A204.1 (cell line): ENCODE measurements around the gene KLC3.

Source experiments
- FAIRE-seq: peaks from 2 replicates; lab custom pipeline; 2012; peaks lifted over from hg19 to GRCh38; lab: Jason Lieb, UNC

Gene KLC3

DNA sequence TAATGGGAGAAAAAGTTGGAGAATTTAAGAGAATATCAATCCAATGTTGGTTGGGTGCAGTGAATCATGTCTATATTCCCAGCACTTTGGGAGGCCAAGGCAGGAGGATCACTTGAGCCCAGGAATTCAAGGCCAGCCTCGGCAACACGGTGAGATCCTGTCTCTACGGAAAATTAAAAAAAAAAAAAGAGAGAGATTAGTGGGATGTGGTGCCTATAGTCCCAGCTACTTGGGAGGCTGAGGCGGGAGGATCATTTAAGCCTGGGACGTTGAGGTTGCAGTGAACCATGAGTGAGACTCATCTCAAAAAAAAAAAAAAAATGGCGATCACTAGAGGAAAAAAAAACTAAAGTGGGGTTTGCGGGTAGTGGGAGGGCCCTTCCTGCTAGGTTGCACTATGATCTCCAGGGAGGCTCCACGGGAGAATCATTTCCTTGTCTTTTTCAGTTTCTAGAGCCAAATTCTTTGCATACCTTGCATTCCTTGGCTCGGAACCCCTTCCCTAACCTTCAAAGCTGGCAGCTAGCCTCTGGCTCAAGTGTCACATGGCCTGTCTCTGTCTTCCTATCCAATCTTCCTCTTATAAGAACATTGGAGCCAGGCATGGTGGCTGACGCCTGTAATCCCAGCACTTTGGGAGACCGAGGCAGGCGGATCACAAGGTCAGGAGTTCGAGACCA is 35.6 kb downstream of the KLC3 start:
- FAIRE-seq = peak; percentile 78

GRCh38 chr19:45380107-45380506 is 39.6 kb downstream of the KLC3 start:
- no peak for FAIRE-seq

DNA sequence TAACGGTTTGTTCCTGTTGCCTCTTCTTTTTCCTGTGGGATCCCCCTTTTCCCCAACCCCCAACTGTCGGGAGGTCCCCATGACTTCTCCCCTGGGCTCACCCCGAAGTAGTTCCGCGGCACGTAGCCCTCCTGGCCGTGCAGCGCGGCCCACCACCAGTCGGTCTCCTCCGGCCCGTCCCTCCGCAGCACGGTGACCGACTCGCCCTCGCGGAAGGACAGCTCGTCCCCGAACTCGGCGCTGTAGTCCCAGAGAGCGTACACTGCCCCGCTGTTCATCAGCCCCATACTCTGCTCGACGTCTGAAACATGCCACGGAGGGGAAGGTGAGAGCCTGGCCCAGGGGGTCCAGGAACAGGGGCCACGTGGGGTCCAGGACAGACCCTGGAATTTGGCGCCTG is 41.9 kb downstream of the KLC3 start:
- no peak for FAIRE-seq

GRCh38 chr19:45385392-45386221 is 45.1 kb downstream of the KLC3 start:
- FAIRE-seq = no peak

DNA sequence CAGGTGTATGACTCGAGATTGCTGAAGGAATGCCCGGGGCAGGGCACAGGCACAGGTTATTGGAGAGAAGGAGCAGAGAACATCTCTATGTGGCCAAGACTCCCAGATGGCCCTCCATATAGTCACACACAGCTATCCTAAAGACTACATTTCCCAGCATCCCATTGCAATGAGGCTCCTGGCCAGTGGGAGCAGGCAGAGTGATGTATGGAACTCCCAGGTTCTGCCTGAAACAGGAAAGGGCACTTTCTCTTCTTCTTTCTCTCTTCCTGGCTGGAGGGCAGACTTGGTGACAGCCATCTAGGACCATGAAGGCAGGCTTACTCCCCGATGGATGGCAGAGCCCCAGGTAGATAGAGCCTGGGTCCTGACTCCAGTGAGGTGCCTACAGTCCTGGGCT is 50.8 kb downstream of the KLC3 start:
- no peak for FAIRE-seq

DNA sequence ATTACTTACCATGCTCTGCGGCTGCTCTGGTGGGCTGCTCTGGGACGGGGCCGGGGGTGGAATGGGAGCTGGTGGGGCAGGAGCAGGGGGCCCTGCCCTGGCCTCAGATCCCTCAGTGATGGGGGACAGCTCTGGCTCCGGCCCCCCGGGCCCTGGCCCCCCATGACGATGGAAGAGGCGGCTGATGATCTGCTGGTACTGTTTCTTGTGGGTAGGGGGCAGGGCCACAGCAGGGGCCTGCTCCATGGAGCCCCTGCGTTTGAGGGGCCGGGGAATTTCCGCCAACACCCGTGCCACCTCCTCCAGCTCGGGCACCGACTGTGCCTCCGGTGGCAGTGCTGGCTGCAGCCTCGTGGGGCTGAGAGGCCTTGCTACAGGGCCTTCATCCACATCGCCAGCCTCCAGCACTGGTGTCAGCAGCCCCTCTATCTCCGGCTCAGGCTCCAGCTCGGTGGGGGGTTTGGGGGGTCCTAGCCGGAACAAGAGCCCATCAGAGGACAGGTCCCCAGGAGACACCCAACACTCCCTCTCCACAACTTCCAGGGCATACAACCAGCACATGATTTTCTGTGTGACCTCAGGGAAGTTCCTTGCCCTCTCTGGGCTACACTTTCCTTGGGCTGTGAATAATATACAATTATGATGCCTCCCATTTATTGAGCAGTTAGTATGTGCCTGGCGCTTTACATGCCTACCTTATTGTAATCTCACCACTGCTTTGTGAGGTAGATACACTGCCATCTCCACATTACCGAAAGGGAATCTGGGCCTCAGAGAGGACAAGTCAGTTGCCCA is 51.5 kb downstream of the KLC3 start:
- FAIRE-seq = no peak

GRCh38 chr19:45395821-45396617 is 55.5 kb downstream of the KLC3 start:
- no peak for FAIRE-seq

DNA sequence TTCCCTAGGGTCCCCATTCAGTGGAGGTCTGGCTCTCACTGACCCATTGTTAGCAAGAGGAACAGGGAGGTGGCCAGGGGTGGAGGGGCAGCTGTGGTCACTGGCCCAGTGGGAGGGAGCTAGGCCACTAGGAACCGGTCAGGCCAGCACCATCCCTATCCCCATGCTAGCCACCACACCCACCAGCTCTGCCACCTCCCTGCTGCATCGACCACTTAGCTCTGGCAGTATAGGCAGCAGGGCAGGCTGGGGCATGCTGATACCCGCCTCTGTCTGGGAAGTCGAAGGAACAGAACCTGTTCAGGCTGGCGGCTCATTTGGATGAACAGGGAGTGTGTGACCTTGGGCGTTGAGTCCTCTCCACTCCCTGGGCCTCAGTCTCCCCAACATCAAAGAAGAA is 59.6 kb downstream of the KLC3 start:
- no peak for FAIRE-seq
